Naive thymus-derived CD4-positive, alpha-beta T cell (primary cell): ENCODE measurements around the gene OS9. TPM values are rescaled to one million over a fixed set of nuclear protein-coding genes. Genes with fewer than 3 reads are reported as not detected.
A peak's percentile ranks its signal among the peaks of the same experiment; 100 is the strongest.

Experiments
- ATAC-seq: fragments of 150-1000 bp; cut with Tn5 transposase; 2 replicates; pipeline ENCODE4 v1.10.0; 2021; ENCODE audit warnings: mild to moderate bottlenecking, moderate library complexity
- CTCF ChIA-PET: fragments of 350-600 bp; sonication (Branson Sonifier 250); formaldehyde crosslinking; loops from one replicate; lab custom pipeline; 2021; ENCODE audit warnings: antibody characterized with exemption; lab: Charles Lee
- POLR2A ChIA-PET: fragments of 350-600 bp; sonication (Branson Sonifier 250); formaldehyde crosslinking; loops from one replicate; lab custom pipeline; 2021; ENCODE audit warnings: antibody characterized with exemption, inconsistent platforms; lab: Charles Lee
- DNase-seq, 9 donors: peaks; one replicate each; pipeline versions ENCODE4 v3.0.0 to v3.0.0-alpha.2; 2020 to 2022; ENCODE audit warnings: mixed read lengths in 1 of 9
- H3K27ac ChIP-seq: one replicate; pipeline ENCODE4 v1.7.0; 2013; ENCODE audit warnings: mild to moderate bottlenecking, low read depth, low read length, moderate library complexity
- H3K27me3 ChIP-seq, 2 donors: one replicate each; pipeline ENCODE4 v1.7.0; 2013; ENCODE audit warnings: low read length in 2 of 2, mild to moderate bottlenecking in 2 of 2, moderate library complexity in 2 of 2; ENCODE audit not compliant: control insufficient read depth in 2 of 2, insufficient read depth in 2 of 2
- H3K36me3 ChIP-seq, 3 experiments: 1 replicate in 2 of 3; 2 replicates in 1 of 3; pipeline ENCODE4 v1.7.0; 2013; ENCODE audit warnings: low read length in 3 of 3, mild to moderate bottlenecking in 3 of 3, moderate library complexity in 1 of 3; ENCODE audit not compliant: insufficient read depth in 3 of 3, control insufficient read depth in 2 of 3
- H3K4me1 ChIP-seq, 2 donors: one replicate each; pipeline ENCODE4 v1.7.0; 2013; ENCODE audit warnings: low read length in 2 of 2, mild to moderate bottlenecking in 2 of 2, moderate library complexity in 1 of 2; ENCODE audit not compliant: control insufficient read depth in 2 of 2, insufficient read depth in 2 of 2
- H3K4me3 ChIP-seq: 2 replicates; pipeline ENCODE4 v1.7.0; 2013; ENCODE audit warnings: mild to moderate bottlenecking, low read length
- H3K9me3 ChIP-seq, 3 experiments: 1 replicate in 2 of 3; 2 replicates in 1 of 3; pipeline ENCODE4 v1.7.0; 2013; ENCODE audit warnings: low read length in 3 of 3; ENCODE audit not compliant: control insufficient read depth in 2 of 3
- H3K27ac Mint-ChIP-seq, 9 donors: one replicate each; pipeline ENCODE4 v1.8.0; 2020 to 2022; ENCODE audit warnings: mixed read lengths in 9 of 9, mild to moderate bottlenecking in 8 of 9, moderate library complexity in 5 of 9, inconsistent platforms in 2 of 9
- H3K27me3 Mint-ChIP-seq, 5 donors: one replicate each; pipeline ENCODE4 v1.8.0; 2021 to 2022; ENCODE audit warnings: mixed read lengths in 5 of 5, mild to moderate bottlenecking in 1 of 5
- H3K36me3 Mint-ChIP-seq, 5 donors: one replicate each; pipeline ENCODE4 v1.8.0; 2020 to 2022; ENCODE audit warnings: mixed read lengths in 5 of 5, mild to moderate bottlenecking in 3 of 5, inconsistent platforms in 1 of 5
- H3K4me1 Mint-ChIP-seq, 7 donors: one replicate each; pipeline ENCODE4 v1.8.0; 2020 to 2022; ENCODE audit warnings: mixed read lengths in 7 of 7, mild to moderate bottlenecking in 3 of 7, inconsistent platforms in 1 of 7
- H3K4me3 Mint-ChIP-seq, 10 donors: one replicate each; pipeline ENCODE4 v1.8.0; 2020 to 2022; ENCODE audit warnings: mild to moderate bottlenecking in 10 of 10, mixed read lengths in 10 of 10, moderate library complexity in 6 of 10, inconsistent platforms in 2 of 10
- H3K9me3 Mint-ChIP-seq, 11 donors: one replicate each; pipeline ENCODE4 v1.8.0; 2020 to 2022; ENCODE audit warnings: mixed read lengths in 11 of 11, mild to moderate bottlenecking in 4 of 11, inconsistent platforms in 1 of 11, moderate library complexity in 1 of 11
- intact Hi-C, 2 donors: fragments of 100-400 bp; cut with micrococcal nuclease; formaldehyde crosslinking; loops; one replicate each; pipeline ENCODE4 v1.15.1; 2023
- polyA plus RNA-seq, 2 donors: library from polyadenylated mRNA; unstranded; fragments of 300-500 nt; fragmentation: Illumina TruSeq; gene quantifications; one replicate each; pipeline ENCODE4 v1.2.3, GENCODE V29; 2021
- total RNA-seq, 6 experiments: library from RNA in 5 of 6; stranded (reverse) in 5 of 6; gene quantifications; 1 replicate in 5 of 6; 2 replicates in 1 of 6; pipeline ENCODE4 v1.2.3 and lab custom pipeline; 2021 to 2026

The OS9 gene
- total and polyA plus RNA-seq, 7 experiments from 2014 or later = 59.5 to 175 (median 148) TPM

GRCh38 chr12:57755194-57755453, 61.2 kb downstream of the OS9 start:
- Mint-ChIP-seq H3K4me3 (peak overlapping the region in 5 of 10 donors; percentile 35 to 95 (median 54)), H3K9me3 (peaks cover 0 to 2% (median 0%) of the 10 kb centered on the region in 11 donors), H3K4me1 (peaks cover 49 to 77% (median 72%) of the 10 kb centered on the region in 7 donors), H3K27me3 (peaks cover 0 to 2% (median 0%) of the 10 kb centered on the region in 5 donors), H3K27ac (no peak overlapping the region), H3K36me3 (peaks cover 4 to 31% (median 11%) of the 10 kb centered on the region in 5 donors)
- no peak overlapping the region for H3K4me3 ChIP-seq
- peak overlapping the region; percentile 85 for H3K27ac ChIP-seq
- peaks cover 0 to 18% (median 0%) of the 10 kb centered on the region in 3 experiments for H3K36me3 ChIP-seq
- ChIA-PET CTCF (interaction anchor here (2.1 to 2.5 kb wide), 3 partner anchors 12 to 143 kb away, joined by 5 to 14 read pairs (median 10); partner anchors contain the start of genes CYP27B1 and TSFM), POLR2A (interaction anchor here (0.7 to 3.3 kb wide), 2 partner anchors 12 to 14 kb away, joined by 4 to 17 read pairs; partner anchors contain the start of gene CYP27B1)
- peaks cover 35 to 49% of the 10 kb centered on the region in 2 donors for H3K4me1 ChIP-seq
- DNase-seq (no peak), ATAC-seq (no peak)
- H3K27me3 ChIP-seq = no peaks in the 10 kb centered on the region
- intact Hi-C loops = loop anchor here (2.0 to 10.0 kb wide), 4 partner anchors 14 to 1930 kb away; partner anchors contain the start of genes DNAJC14 (in 1 of the 2) and PRIM1 (in 1 of the 2)
- no peaks in the 10 kb centered on the region for H3K9me3 ChIP-seq

DNA sequence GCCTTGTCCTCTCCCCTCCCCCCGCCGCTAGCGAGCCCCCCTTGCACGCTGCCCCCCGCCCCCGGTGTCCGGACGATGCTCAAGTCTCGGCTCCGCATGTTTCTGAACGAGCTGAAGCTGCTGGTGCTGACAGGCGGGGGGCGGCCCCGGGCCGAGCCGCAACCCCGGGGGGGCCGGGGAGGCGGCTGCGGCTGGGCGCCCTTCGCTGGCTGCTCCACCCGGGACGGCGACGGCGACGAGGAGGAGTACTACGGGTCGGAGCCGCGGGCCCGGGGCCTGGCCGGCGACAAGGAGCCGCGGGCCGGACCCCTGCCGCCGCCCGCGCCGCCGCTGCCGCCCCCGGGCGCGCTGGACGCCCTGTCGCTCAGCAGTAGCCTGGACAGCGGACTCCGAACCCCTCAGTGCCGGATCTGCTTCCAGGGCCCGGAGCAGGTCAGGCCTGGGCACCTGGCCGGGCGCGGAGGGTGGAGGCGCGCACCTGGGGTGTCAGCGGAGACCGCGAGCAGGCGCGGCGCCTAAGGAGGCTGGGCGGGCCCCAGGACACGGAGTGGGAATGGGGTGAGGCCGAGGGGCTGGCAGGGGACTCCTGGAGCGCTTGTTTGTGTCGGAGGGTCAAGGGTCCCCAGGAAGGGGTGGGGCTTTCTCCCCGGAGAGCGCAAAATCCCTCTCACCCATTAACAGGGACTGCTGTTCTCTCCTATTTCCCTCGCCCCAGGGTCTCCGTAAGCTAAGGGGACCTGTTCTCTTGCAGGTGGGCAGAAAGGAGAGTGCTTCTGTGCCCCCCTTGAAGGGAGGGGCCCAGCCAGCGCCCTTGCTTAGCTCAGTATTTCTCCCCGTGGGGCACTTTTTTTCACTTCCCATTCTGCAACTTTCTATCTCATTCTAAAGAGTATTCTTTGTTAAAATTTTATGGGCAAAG, 61.8 kb downstream of the OS9 start:
- H3K9me3 ChIP-seq = no peaks in the 10 kb centered on the region
- Mint-ChIP-seq H3K4me3 (peak overlapping the region; percentile 82 to 95 (median 92)), H3K4me1 (peaks cover 47 to 71% (median 66%) of the 10 kb centered on the region in 7 donors), H3K9me3 (peaks cover 0 to 2% (median 0%) of the 10 kb centered on the region in 11 donors), H3K36me3 (peaks cover 4 to 25% (median 6%) of the 10 kb centered on the region in 5 donors), H3K27me3 (peaks cover 0 to 2% (median 0%) of the 10 kb centered on the region in 5 donors), H3K27ac (peak overlapping the region; percentile 5 to 91 (median 89))
- intact Hi-C loops = loop anchor here (1.0 to 10.0 kb wide), 9 partner anchors 10 to 1931 kb away; partner anchors contain the start of genes DNAJC14 (in 1 of the 2), EEF1AKMT3 (in 1 of the 2), METTL1 (in 1 of the 2) and PRIM1 (in 1 of the 2)
- H3K27ac ChIP-seq = peak overlapping the region; percentile 85
- ChIA-PET CTCF (interaction anchor here (0.9 to 2.5 kb wide), 14 partner anchors 9 to 148 kb away, joined by 3 to 14 read pairs (median 6); partner anchors contain the start of genes CYP27B1, EEF1AKMT3, METTL1 and TSFM), POLR2A (interaction anchor here (0.7 to 3.3 kb wide), 11 partner anchors 10 to 140 kb away, joined by 3 to 17 read pairs (median 3); partner anchors contain the start of genes CYP27B1, EEF1AKMT3, METTL1 and TSPAN31)
- H3K27me3 ChIP-seq = no peaks in the 10 kb centered on the region
- peak overlapping the region; percentile 61 for H3K4me3 ChIP-seq
- DNase-seq (peak in 6 of 9 donors; percentile 35 to 58 (median 42)), ATAC-seq (no peak)
- H3K4me1 ChIP-seq = peaks cover 35 to 49% of the 10 kb centered on the region in 2 donors
- peaks cover 0 to 18% (median 0%) of the 10 kb centered on the region in 3 experiments for H3K36me3 ChIP-seq

DNA sequence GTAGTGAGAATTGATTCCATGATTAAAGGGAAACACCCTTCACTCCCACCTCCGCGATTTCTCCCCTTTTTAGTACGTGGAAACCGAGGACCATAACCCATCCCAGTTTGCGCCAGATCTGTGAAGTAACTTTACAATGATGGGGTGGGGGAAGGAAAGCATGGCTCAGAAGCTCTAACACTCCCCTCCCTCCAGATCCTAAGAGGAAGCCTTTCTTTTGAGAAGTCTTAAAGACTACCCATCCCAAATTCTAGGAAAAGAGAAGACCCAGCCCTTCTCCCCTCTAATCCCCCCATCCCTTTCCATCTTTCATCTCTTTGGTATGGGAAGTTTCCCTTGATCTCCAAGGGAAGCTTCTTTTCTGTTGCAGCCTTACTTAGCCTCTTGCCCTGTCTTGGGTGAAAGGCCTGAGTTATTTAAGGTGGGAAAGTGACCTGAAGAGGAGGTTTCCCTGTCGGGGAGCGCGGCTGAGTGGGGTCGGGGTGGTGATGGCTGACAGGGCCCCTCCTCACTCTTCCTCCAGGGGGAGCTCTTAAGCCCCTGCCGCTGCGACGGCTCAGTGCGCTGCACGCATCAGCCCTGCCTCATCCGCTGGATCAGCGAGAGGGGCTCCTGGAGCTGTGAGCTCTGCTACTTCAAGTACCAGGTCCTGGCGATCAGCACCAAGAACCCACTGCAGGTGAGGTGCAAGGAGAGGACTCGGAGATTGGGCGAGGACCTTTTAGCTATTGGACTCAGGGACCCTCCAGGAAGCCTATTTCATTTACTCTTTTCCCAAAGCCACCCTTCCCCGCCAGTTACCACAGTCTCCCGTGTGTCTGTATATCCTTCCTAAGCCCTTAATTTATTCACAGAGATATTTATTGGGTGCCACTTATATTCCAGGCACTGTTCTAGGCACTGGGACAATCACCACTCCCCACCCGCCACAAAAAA, 62.7 kb downstream of the OS9 start:
- ChIA-PET CTCF (interaction anchor here (0.6 to 2.5 kb wide), 23 partner anchors 8 to 1639 kb away, joined by 3 to 14 read pairs (median 4); partner anchors contain the start of genes CYP27B1, EEF1AKMT3, METTL1 and TSFM), POLR2A (interaction anchor here (0.5 to 3.3 kb wide), 13 partner anchors 9 to 142 kb away, joined by 3 to 17 read pairs (median 3); partner anchors contain the start of genes CYP27B1, EEF1AKMT3, METTL1 and TSFM)
- intact Hi-C loops = loop anchor here (1.0 to 10.0 kb wide), 8 partner anchors 9 to 1932 kb away; partner anchors contain the start of genes DNAJC14 (in 1 of the 2), EEF1AKMT3 (in 1 of the 2), METTL1 (in 1 of the 2) and PRIM1 (in 1 of the 2)
- Histone ChIP-seq H3K4me1 (peaks cover 27 to 41% of the 10 kb centered on the region in 2 donors), H3K36me3 (peaks cover 0 to 18% (median 0%) of the 10 kb centered on the region in 3 experiments), H3K9me3 (no peaks in the 10 kb centered on the region), H3K27ac (peak overlapping the region; percentile 85), H3K4me3 (peak overlapping the region; percentile 61), H3K27me3 (no peaks in the 10 kb centered on the region)
- H3K4me3 Mint-ChIP-seq = peak overlapping the region; percentile 82 to 95 (median 92)
- peaks cover 0 to 2% (median 0%) of the 10 kb centered on the region in 11 donors for H3K9me3 Mint-ChIP-seq
- peaks cover 4 to 18% (median 6%) of the 10 kb centered on the region in 5 donors for H3K36me3 Mint-ChIP-seq
- DNase-seq (peak; percentile 50 to 76 (median 70)), ATAC-seq (peak; percentile 24)
- H3K27ac Mint-ChIP-seq = peak overlapping the region; percentile 64 to 91 (median 89)
- peaks cover 0 to 2% (median 0%) of the 10 kb centered on the region in 5 donors for H3K27me3 Mint-ChIP-seq
- H3K4me1 Mint-ChIP-seq = peaks cover 43 to 67% (median 59%) of the 10 kb centered on the region in 7 donors

DNA sequence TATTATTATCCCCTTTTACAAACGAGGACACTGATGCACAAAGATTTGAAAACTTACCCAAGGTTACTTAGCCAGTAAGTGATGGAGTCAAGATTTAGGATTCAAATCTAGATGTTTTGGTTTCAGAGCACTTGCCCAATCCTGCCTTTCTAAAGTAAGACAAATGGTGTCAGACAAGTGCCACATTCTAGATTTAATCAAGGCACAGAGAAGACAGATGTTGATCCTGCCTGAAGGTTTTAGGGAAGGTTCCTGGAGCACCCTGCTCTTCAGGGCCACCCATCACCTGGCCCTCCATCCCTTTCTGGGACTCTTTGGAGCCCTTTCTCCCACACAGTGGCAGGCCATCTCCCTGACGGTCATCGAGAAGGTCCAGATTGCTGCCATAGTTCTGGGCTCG, 63.8 kb downstream of the OS9 start:
- CTCF ChIA-PET = interaction anchor here (0.7 to 1.5 kb wide), 3 partner anchors 24 to 1640 kb away, joined by 3 to 8 read pairs (median 4); partner anchors contain the start of gene ZC3H10
- POLR2A ChIA-PET = no interaction called here
- Mint-ChIP-seq H3K4me1 (peaks cover 38 to 58% (median 50%) of the 10 kb centered on the region in 7 donors), H3K27me3 (peaks cover 0 to 2% (median 0%) of the 10 kb centered on the region in 5 donors), H3K4me3 (peak overlapping the region in 1 of 10 donors; percentile 43), H3K9me3 (peaks cover 0 to 2% (median 0%) of the 10 kb centered on the region in 11 donors), H3K36me3 (peaks cover 4 to 16% (median 6%) of the 10 kb centered on the region in 5 donors), H3K27ac (peak overlapping the region in 3 of 9 donors; percentile 43 to 76 (median 65))
- Histone ChIP-seq H3K27me3 (no peaks in the 10 kb centered on the region), H3K27ac (no peak overlapping the region), H3K4me3 (no peak overlapping the region), H3K9me3 (no peaks in the 10 kb centered on the region), H3K4me1 (peaks cover 23 to 38% of the 10 kb centered on the region in 2 donors), H3K36me3 (peaks cover 0 to 18% (median 0%) of the 10 kb centered on the region in 3 experiments)
- DNase-seq = no peak
- ATAC-seq = no peak
- intact Hi-C loops = loop anchor here (5.0 to 10.0 kb wide), 3 partner anchors 75 to 1933 kb away; partner anchors contain the start of genes DNAJC14 (in 1 of the 2) and PRIM1 (in 1 of the 2)
